GM10266 (cell line): ENCODE results near the gene ASAP2.

ENCODE experiments used
- DNase-seq: peaks from one replicate; pipeline ENCODE4 v3.0.0; 2012; ENCODE audit errors: extremely low spot score
- TF ChIP-seq, protein P1 (sequence below): IDR thresholded peaks from 2 replicates; pipeline ENCODE4 v1.5.1; 2012; ENCODE audit warnings: mild to moderate bottlenecking, low read depth; ENCODE audit not compliant: control insufficient read depth, insufficient read depth; ENCODE audit errors: missing control alignments

The ASAP2 gene

GRCh38 chr2:9276901-9277451 is 70.4 kb downstream of the ASAP2 start:
- TF ChIP-seq, protein P1, sequence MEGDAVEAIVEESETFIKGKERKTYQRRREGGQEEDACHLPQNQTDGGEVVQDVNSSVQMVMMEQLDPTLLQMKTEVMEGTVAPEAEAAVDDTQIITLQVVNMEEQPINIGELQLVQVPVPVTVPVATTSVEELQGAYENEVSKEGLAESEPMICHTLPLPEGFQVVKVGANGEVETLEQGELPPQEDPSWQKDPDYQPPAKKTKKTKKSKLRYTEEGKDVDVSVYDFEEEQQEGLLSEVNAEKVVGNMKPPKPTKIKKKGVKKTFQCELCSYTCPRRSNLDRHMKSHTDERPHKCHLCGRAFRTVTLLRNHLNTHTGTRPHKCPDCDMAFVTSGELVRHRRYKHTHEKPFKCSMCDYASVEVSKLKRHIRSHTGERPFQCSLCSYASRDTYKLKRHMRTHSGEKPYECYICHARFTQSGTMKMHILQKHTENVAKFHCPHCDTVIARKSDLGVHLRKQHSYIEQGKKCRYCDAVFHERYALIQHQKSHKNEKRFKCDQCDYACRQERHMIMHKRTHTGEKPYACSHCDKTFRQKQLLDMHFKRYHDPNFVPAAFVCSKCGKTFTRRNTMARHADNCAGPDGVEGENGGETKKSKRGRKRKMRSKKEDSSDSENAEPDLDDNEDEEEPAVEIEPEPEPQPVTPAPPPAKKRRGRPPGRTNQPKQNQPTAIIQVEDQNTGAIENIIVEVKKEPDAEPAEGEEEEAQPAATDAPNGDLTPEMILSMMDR, result no peak
- no peak for DNase-seq

GRCh38 chr2:9278439-9278838 is 71.8 kb downstream of the ASAP2 start:
- TF ChIP-seq, protein P1, result no peak
- DNase-seq, result no peak

GRCh38 chr2:9279426-9279825 is 72.8 kb downstream of the ASAP2 start:
- DNase-seq, result no peak
- TF ChIP-seq, protein P1, result no peak

- TF ChIP-seq, protein P1, result no peak
- DNase-seq, result no peak
Observed at GRCh38 chr2:9280224-9280623, 73.6 kb downstream of the ASAP2 start.

- TF ChIP-seq, protein P1, result no peak
- DNase-seq, result no peak
Observed at GRCh38 chr2:9281145-9281544, 74.5 kb downstream of the ASAP2 start.

GRCh38 chr2:9282128-9283112 is 75.8 kb downstream of the ASAP2 start:
- no peak for DNase-seq
- TF ChIP-seq, protein P1, result no peak
